Vagina (tissue), 2 donors: ENCODE data around the gene FAM90A26. TPM values are rescaled to one million over a fixed set of nuclear protein-coding genes. Genes with fewer than 3 reads are reported as not detected.
"Not testable (repeated sequence)": the region's sequence is repeated elsewhere in the genome, so short reads cannot be mapped to it uniquely, and the experiment has no call there.

Experiments used
- DNase-seq, 2 donors: peaks; one replicate each; pipeline ENCODE4 v3.0.0-alpha.2; 2017; ENCODE audit errors: extremely low spot score in 2 of 2
- H3K27ac ChIP-seq: fragments of 200-600 bp; sonication (generic); one replicate; pipeline ENCODE4 v1.5.1; 2019
- H3K27me3 ChIP-seq: fragments of 200-600 bp; sonication (generic); one replicate; pipeline ENCODE4 v1.5.1; 2019
- H3K36me3 ChIP-seq, 2 donors: fragments of 200-600 bp; sonication (generic); one replicate each; pipeline ENCODE4 v1.5.1; 2017 to 2019
- H3K4me1 ChIP-seq: fragments of 200-600 bp; sonication (generic); one replicate; pipeline ENCODE4 v1.5.1; 2019
- H3K4me3 ChIP-seq, 2 donors: fragments of 200-600 bp; sonication (generic); 1 replicate in 1 of 2; 2 replicates in 1 of 2; pipeline ENCODE4 v1.5.1; 2016 to 2019
- H3K9me3 ChIP-seq: fragments of 200-600 bp; sonication (generic); one replicate; pipeline ENCODE4 v1.5.1; 2019
- CTCF ChIP-seq, 3 experiments: fragments of 450-650 bp in 2 of 3; fragments of 200-600 bp in 1 of 3; sonication (generic) in 1 of 3; IDR thresholded peaks; one replicate each; pipeline ENCODE4 v1.5.1; 2017 to 2019; ENCODE audit warnings: antibody characterized with exemption in 3 of 3, mild to moderate bottlenecking in 2 of 3, moderate library complexity in 2 of 3
- POLR2AphosphoS5 ChIP-seq, 2 donors: sonication (generic); formaldehyde crosslinking; IDR thresholded peaks; one replicate each; pipeline ENCODE4 v1.9.0; 2017; ENCODE audit warnings: antibody characterized with exemption in 2 of 2, mild to moderate bottlenecking in 2 of 2, low read depth in 1 of 2; ENCODE audit not compliant: insufficient read depth in 1 of 2
- intact Hi-C: fragments of 100-400 bp; cut with DNase I; formaldehyde crosslinking; loops from one replicate; pipeline ENCODE4 v1.15.1; 2023
- total RNA-seq: library from RNA; depleted of rRNA; stranded (reverse); fragments of >200 nt; gene quantifications from one replicate; pipeline ENCODE4 v1.2.3, GENCODE V29; 2016

FAM90A26 gene
- not detected for total RNA-seq

- H3K4me1 ChIP-seq, H3K27me3 ChIP-seq, intact Hi-C loops, H3K36me3 ChIP-seq, H3K4me3 ChIP-seq, H3K27ac ChIP-seq, DNase-seq, H3K9me3 ChIP-seq: not testable (repeated sequence)
These were observed at the start of gene FAM90A26 for GRCh38 chr4:9169791-9170459. FAM90A26 (plus strand) TSS chr4:9170409; CDS start chr4:9173173, 2,764 bp downstream.

- H3K27ac ChIP-seq, intact Hi-C loops, DNase-seq, H3K4me1 ChIP-seq, H3K4me3 ChIP-seq, H3K27me3 ChIP-seq, H3K36me3 ChIP-seq, H3K9me3 ChIP-seq: not testable (repeated sequence)
These were observed 47.5 kb upstream of the FAM90A26 start for GRCh38 chr4:9122711-9123110.

GRCh38 chr4:9123572-9124007 is 46.6 kb upstream of the FAM90A26 start:
- H3K27ac ChIP-seq, intact Hi-C loops, H3K27me3 ChIP-seq, H3K36me3 ChIP-seq, H3K4me3 ChIP-seq, H3K4me1 ChIP-seq, DNase-seq, H3K9me3 ChIP-seq: not testable (repeated sequence)
- peak in 2 of 3 experiments; percentile 67 to 81 for TF ChIP-seq CTCF (IDR thresholded peaks at IDR 0.05)

GRCh38 chr4:9125601-9126161 is 44.5 kb upstream of the FAM90A26 start:
- H3K4me3 ChIP-seq, H3K36me3 ChIP-seq, intact Hi-C loops, H3K27ac ChIP-seq, H3K9me3 ChIP-seq, H3K4me1 ChIP-seq, H3K27me3 ChIP-seq, DNase-seq: not testable (repeated sequence)

- H3K4me3 ChIP-seq, H3K27me3 ChIP-seq, DNase-seq, H3K27ac ChIP-seq, H3K36me3 ChIP-seq, H3K9me3 ChIP-seq, H3K4me1 ChIP-seq, intact Hi-C loops: not testable (repeated sequence)
These were observed 38.8 kb upstream of the FAM90A26 start for GRCh38 chr4:9131420-9131819.

GRCh38 chr4:9132849-9133248 is 37.4 kb upstream of the FAM90A26 start:
- DNase-seq, intact Hi-C loops, H3K9me3 ChIP-seq: not testable (repeated sequence)

GRCh38 chr4:9134011-9134410 is 36.2 kb upstream of the FAM90A26 start:
- not testable (repeated sequence) for DNase-seq, H3K27me3 ChIP-seq, H3K27ac ChIP-seq

More at GRCh38 chr4:9132849-9133248, 37.4 kb upstream of the FAM90A26 start:
- H3K36me3 ChIP-seq, H3K27me3 ChIP-seq, H3K4me3 ChIP-seq, H3K4me1 ChIP-seq, H3K27ac ChIP-seq: not testable (repeated sequence)

GRCh38 chr4:9134556-9134955 is 35.7 kb upstream of the FAM90A26 start:
- H3K27me3 ChIP-seq, H3K4me3 ChIP-seq, H3K36me3 ChIP-seq, intact Hi-C loops, H3K4me1 ChIP-seq, H3K9me3 ChIP-seq, DNase-seq: not testable (repeated sequence)
- peak overlapping the region; percentile 39 for H3K27ac ChIP-seq
- TF ChIP-seq POLR2AphosphoS5 (IDR thresholded peaks at IDR 0.05; ENCODE audit: insufficient read depth in 1 of 2, low read depth in 1 of 2): peak in 1 of 2 donors; percentile 58

More at GRCh38 chr4:9134011-9134410, 36.2 kb upstream of the FAM90A26 start:
- intact Hi-C loops, H3K36me3 ChIP-seq, H3K4me3 ChIP-seq, H3K9me3 ChIP-seq, H3K4me1 ChIP-seq: not testable (repeated sequence)

- H3K27me3 ChIP-seq, intact Hi-C loops, H3K4me1 ChIP-seq, H3K9me3 ChIP-seq, H3K4me3 ChIP-seq, DNase-seq, H3K27ac ChIP-seq, H3K36me3 ChIP-seq: not testable (repeated sequence)
These were observed 29.2 kb upstream of the FAM90A26 start for GRCh38 chr4:9141050-9141449.

- DNase-seq, H3K4me3 ChIP-seq, H3K27me3 ChIP-seq, H3K27ac ChIP-seq, H3K36me3 ChIP-seq, H3K9me3 ChIP-seq, intact Hi-C loops, H3K4me1 ChIP-seq: not testable (repeated sequence)
These were observed 27.4 kb upstream of the FAM90A26 start for GRCh38 chr4:9142786-9143185.
